NB4 (cell line): ENCODE data around the gene CLCNKB.

Experiments used
- DNase-seq: peaks from one replicate; pipeline ENCODE4 v3.0.0; 2010; ENCODE audit warnings: low read depth
- H3K4me3 ChIP-seq: one replicate; pipeline ENCODE4 v1.5.1; 2011; ENCODE audit warnings: mild to moderate bottlenecking, low read depth, low read length, moderate library complexity
- CTCF ChIP-seq: IDR thresholded peaks from one replicate; pipeline ENCODE4 v1.5.1; 2012; ENCODE audit warnings: low read depth, low read length
- MYC ChIP-seq: IDR thresholded peaks from 2 replicates; pipeline ENCODE4 v1.6.1; 2011; ENCODE audit warnings: low read depth, low read length
- POLR2A ChIP-seq: IDR thresholded peaks from 2 replicates; pipeline ENCODE4 v1.6.1; 2011; ENCODE audit warnings: mild to moderate bottlenecking; ENCODE audit not compliant: insufficient read length; ENCODE audit errors: extremely low read depth
- TF ChIP-seq, protein P1 (sequence below): IDR thresholded peaks from 2 replicates; pipeline ENCODE4 v1.6.1; 2011; ENCODE audit warnings: low read depth, low read length

The CLCNKB gene

DNA sequence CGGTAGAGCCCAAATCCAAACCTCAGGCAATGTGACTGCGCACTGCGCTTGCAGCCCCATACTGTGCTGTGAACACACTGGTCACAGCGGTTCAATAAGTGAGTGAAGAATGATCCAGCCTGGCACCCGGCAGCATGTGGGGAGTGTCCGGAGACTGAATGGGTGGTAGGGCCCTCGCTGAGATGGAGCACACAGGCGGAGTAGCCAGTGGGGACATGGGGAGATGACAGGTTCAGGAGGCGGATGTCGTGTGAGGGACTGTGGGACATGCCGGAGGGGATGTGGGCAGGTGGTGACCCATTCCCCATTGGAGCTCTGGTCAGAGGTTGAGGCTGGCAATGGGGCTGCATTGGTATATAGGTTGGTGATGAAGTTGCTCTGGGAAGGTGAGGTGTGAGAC lies 33.9 kb upstream of the CLCNKB start:
- TF ChIP-seq POLR2A = no peak
- TF ChIP-seq CTCF = no peak
- H3K4me3 ChIP-seq = no peak overlapping the region
- DNase-seq = no peak

GRCh38 chr1:16010837-16011236 lies 32.7 kb upstream of the CLCNKB start:
- no peak overlapping the region for H3K4me3 ChIP-seq
- TF ChIP-seq MYC (no peak), CTCF (no peak), POLR2A (no peak)
- TF ChIP-seq, protein P1, sequence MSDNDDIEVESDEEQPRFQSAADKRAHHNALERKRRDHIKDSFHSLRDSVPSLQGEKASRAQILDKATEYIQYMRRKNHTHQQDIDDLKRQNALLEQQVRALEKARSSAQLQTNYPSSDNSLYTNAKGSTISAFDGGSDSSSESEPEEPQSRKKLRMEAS = no peak
- DNase-seq = no peak

GRCh38 chr1:16011936-16012589 lies 31.5 kb upstream of the CLCNKB start:
- peak overlapping the region; percentile 42 for H3K4me3 ChIP-seq
- DNase-seq = no peak
- TF ChIP-seq, protein P1 = no peak
- TF ChIP-seq POLR2A (no peak), MYC (no peak), CTCF (no peak)

GRCh38 chr1:16012590-16013219 lies 30.9 kb upstream of the CLCNKB start:
- TF ChIP-seq MYC (no peak; the same call in 1 of the 2 replicates), POLR2A (peak; percentile 23)
- peak; percentile 86 for DNase-seq
- H3K4me3 ChIP-seq = peak overlapping the region; percentile 42

DNA sequence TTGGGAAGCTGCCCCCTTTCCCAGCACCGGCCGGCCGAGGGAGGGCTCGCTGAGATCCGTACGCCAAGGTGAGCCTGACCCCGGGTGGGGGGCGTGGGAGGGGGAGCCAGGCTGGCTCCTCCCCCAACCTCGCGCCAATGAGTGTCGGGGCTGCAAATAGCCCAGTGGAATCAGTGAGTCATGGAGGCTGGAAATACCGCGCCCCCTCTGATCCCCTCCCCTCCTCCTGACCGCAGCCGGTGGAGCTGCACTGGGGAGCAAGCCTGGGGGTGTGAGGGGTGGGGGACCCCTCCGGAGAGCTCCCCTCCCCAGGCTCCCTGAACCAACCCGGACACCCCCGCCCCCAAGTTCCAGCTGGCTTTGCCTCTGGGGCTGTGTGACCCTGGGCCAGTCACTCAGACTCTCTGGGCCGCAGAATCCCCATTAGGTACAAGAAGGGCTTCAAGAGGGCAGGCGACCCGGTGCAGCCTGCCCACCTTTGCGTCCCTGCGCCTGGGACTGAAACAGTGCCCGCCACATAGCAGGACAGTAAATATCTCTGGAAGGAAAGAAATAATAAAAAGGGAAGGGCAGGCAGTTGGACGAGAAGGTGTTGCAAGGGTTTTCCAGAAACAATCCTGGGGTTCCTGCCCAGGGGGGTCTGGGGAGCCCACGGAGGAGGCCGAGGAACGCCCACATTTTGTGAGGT lies 30.2 kb upstream of the CLCNKB start:
- H3K4me3 ChIP-seq = no peak overlapping the region
- DNase-seq = peak; percentile 84

GRCh38 chr1:16013908-16014258 lies 29.7 kb upstream of the CLCNKB start:
- no peak overlapping the region for H3K4me3 ChIP-seq
- no peak for DNase-seq
- TF ChIP-seq CTCF = no peak
- TF ChIP-seq, protein P1 = no peak
- no peak for TF ChIP-seq MYC
- no peak for TF ChIP-seq POLR2A

More for the DNA sequence above, 30.2 kb upstream of the CLCNKB start:
- TF ChIP-seq POLR2A (no peak), MYC (0 out of 2 replicates have a peak, but pooled peaks have one; percentile 23)
